HepG2 (cell line): ENCODE results near the gene TM4SF1. TPM values are rescaled to one million over a fixed set of nuclear protein-coding genes. Genes with fewer than 3 reads are reported as not detected.

Experiments
- ATAC-seq: fragments of 200-7000 bp; cut with Tn5 transposase; 3 replicates; pipeline ENCODE4 v1.9.1; 2020; ENCODE audit warnings: mild to moderate bottlenecking, moderate library complexity
- BruUV-seq: library from RNA; stranded (reverse); fragments of 400-500 nt; replicated peaks from 2 replicates; lab custom pipeline; 2021; lab: Mats Ljungman, UMichigan
- CTCF ChIA-PET: fragments of 300-600 bp; formaldehyde crosslinking; extraction: SDS; loops from one replicate; lab custom pipeline; 2021; ENCODE audit warnings: low total read pairs, inconsistent platforms, low intra/inter-chr PET ratio; lab: Yijun Ruan, JAX
- POLR2A ChIA-PET: fragments of 350-600 bp; sonication (Branson Sonifier 250); formaldehyde crosslinking; loops from one replicate; lab custom pipeline; 2020; ENCODE audit warnings: antibody characterized with exemption, inconsistent platforms; lab: Yijun Ruan, JAX
- DNase-seq: peaks from one replicate; pipeline ENCODE4 v3.0.0-alpha.2; 2015; ENCODE audit warnings: low spot score
- FAIRE-seq: peaks from 3 replicates; lab custom pipeline; 2011; peaks lifted over from hg19 to GRCh38; lab: Jason Lieb, UNC
- H2AFZ ChIP-seq: one replicate; pipeline ENCODE4 v1.6.1; 2011; ENCODE audit warnings: low read length, inconsistent platforms
- H3K27ac ChIP-seq: fragments of 300-600 bp; 3 replicates; pipeline ENCODE4 v1.8.0; 2011; ENCODE audit warnings: mixed run types, mild to moderate bottlenecking, mixed read lengths, low read length, inconsistent platforms; ENCODE audit not compliant: insufficient read depth; ENCODE audit errors: extremely low read length
- H3K27me3 ChIP-seq, 2 experiments: fragments of 200-600 bp in 1 of 2; 2 replicates in 1 of 2; 3 replicates in 1 of 2; pipeline versions ENCODE4 v1.6.0 to v1.8.0; 2011; ENCODE audit warnings: low read length in 2 of 2, mild to moderate bottlenecking in 2 of 2, moderate library complexity in 2 of 2, inconsistent platforms in 1 of 2; ENCODE audit not compliant: insufficient read depth in 2 of 2, control insufficient read depth in 1 of 2
- H3K36me3 ChIP-seq, 2 experiments: fragments of 200-600 bp in 1 of 2; replicated peaks in 1 of 2; 2 replicates in 1 of 2; 3 replicates in 1 of 2; pipeline versions ENCODE4 v1.5.1 to v1.8.0; 2011; ENCODE audit warnings: low read length in 2 of 2, inconsistent platforms in 1 of 2; ENCODE audit not compliant: insufficient read depth in 2 of 2, control insufficient read depth in 1 of 2
- H3K4me1 ChIP-seq: 2 replicates; pipeline ENCODE4 v1.5.1; 2012; ENCODE audit warnings: low read length, inconsistent platforms; ENCODE audit not compliant: insufficient read depth
- H3K4me2 ChIP-seq: 2 replicates; pipeline ENCODE4 v1.6.0; 2011; ENCODE audit warnings: low read depth, low read length, inconsistent platforms
- H3K4me3 ChIP-seq, 3 experiments: fragments of 200-600 bp in 1 of 3; sonication (generic), shearing (Covaris generic) in 1 of 3; replicated peaks in 1 of 3; 2 replicates each; pipeline ENCODE4 v1.5.1; 2011 to 2016; ENCODE audit warnings: low read length in 3 of 3, inconsistent platforms in 2 of 3, low read depth in 2 of 3, mild to moderate bottlenecking in 2 of 3, control low read depth in 1 of 3, mixed read lengths in 1 of 3; ENCODE audit not compliant: insufficient read depth in 1 of 3
- H3K79me2 ChIP-seq: one replicate; pipeline ENCODE4 v1.6.1; 2011; ENCODE audit warnings: low read length, inconsistent platforms; ENCODE audit not compliant: insufficient read depth
- H3K9ac ChIP-seq: 2 replicates; pipeline ENCODE4 v1.6.0; 2011; ENCODE audit warnings: mild to moderate bottlenecking, low read depth, low read length, inconsistent platforms; ENCODE audit not compliant: insufficient read depth
- H3K9me3 ChIP-seq: 2 replicates; pipeline ENCODE4 v1.5.1; 2012; ENCODE audit warnings: mild to moderate bottlenecking, low read length
- H4K20me1 ChIP-seq: 2 replicates; pipeline ENCODE4 v1.6.0; 2011; ENCODE audit warnings: inconsistent platforms, mild to moderate bottlenecking, low read length, moderate library complexity; ENCODE audit not compliant: insufficient read depth
- AHDC1 ChIP-seq: sonication (generic); formaldehyde crosslinking; IDR thresholded peaks from 2 replicates; pipeline ENCODE4 v1.5.1; 2020; ENCODE audit warnings: mild to moderate bottlenecking, missing genetic modification reagents, borderline replicate concordance
- ATF4 ChIP-seq, 2 experiments: fragments of 450-650 bp in 1 of 2; sonication (generic) in 1 of 2; formaldehyde crosslinking; IDR thresholded peaks; 2 replicates each; pipeline versions ENCODE4 v1.5.0 to v1.8.0; 2020 to 2022; ENCODE audit warnings: mild to moderate bottlenecking in 1 of 2, missing genetic modification reagents in 1 of 2
- ELF3 ChIP-seq: IDR thresholded peaks from 2 replicates; pipeline ENCODE4 v1.6.1; 2016; ENCODE audit warnings: missing genetic modification reagents, missing compliant biosample characterization
- JUN ChIP-seq: sonication (generic); formaldehyde crosslinking; IDR thresholded peaks from 2 replicates; pipeline ENCODE4 v1.4.0; 2020; ENCODE audit warnings: mild to moderate bottlenecking, missing genetic modification reagents
- WGBS: methylation state at CpG from one replicate; pipeline ENCODE4 v1.1.6; 2017; ENCODE audit warnings: low lambda C conversion rate; 5-methylcytosine and 5-hydroxymethylcytosine counted together
- in situ Hi-C: cut with HindIII; loops from 2 replicates; pipeline ENCODE4 v1.10.0; 2017; ENCODE audit warnings: low pct_unique_long_range_greater_than_20kb; ENCODE audit not compliant: extremely low pct_ligation_motif_present
- intact Hi-C: fragments of 100-400 bp; cut with micrococcal nuclease; formaldehyde crosslinking; loops from one replicate; pipeline ENCODE4 v1.10.0; 2022; ENCODE audit not compliant: unreplicated experiment
- polyA plus RNA-seq, 8 experiments: library from polyadenylated mRNA; depleted of rRNA in 3 of 8; stranded (reverse) in 7 of 8; unstranded in 1 of 8; fragments of >200 nt; fragmentation: Illumina TruSeq in 4 of 8; extraction: Trizol in 4 of 8; gene quantifications; 2 replicates each; pipeline versions ENCODE4 v1.2.1 to v1.2.3, GENCODE V29; 2011 to 2016; ENCODE audit warnings: low read depth in 4 of 8, missing spikeins in 1 of 8, mixed read lengths in 1 of 8; ENCODE audit not compliant: insufficient read depth in 1 of 8
- total RNA-seq, 5 experiments: library from RNA; depleted of rRNA; stranded (reverse); fragments of >200 nt; fragmentation: Illumina TruSeq; extraction: Trizol; gene quantifications; 2 replicates each; pipeline ENCODE4 v1.2.3, GENCODE V29; 2016; ENCODE audit warnings: low read depth in 1 of 5

The TM4SF1 gene
- total and polyA plus RNA-seq, 2 of the 13 experiments (the other 11 are each of a cell fraction or from before 2014, with no cell fraction given) = 431 to 1,359 TPM

DNA sequence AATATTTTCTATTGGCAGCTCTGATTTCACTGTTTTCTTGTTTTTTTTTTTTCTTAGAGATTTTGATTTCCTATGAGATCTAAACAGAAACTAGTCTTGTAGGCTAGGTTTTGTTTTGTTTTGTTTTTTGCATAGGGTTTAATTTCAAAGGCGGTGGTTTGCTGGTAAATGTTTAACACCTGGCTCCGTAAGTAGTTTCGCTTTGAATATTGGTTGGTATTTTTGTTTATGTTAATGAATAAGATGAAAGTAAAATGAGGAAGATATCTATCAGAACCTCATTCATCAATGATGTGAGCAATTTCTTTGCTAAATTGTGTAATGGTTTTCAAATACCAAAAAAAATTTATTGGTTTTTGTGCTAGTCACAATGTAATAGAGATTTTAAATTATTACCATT lies 39.7 kb upstream of the TM4SF1 start:
- Histone ChIP-seq H3K9ac (no peak overlapping the region), H3K4me2 (no peak overlapping the region), H4K20me1 (no peaks in the 10 kb centered on the region), H3K9me3 (no peaks in the 10 kb centered on the region), H3K27ac (no peak overlapping the region), H3K4me3 (no peak overlapping the region), H3K79me2 (no peaks in the 10 kb centered on the region), H3K36me3 (no peaks in the 10 kb centered on the region), H3K4me1 (peaks cover 23% of the 10 kb centered on the region), H2AFZ (no peak overlapping the region), H3K27me3 (no peaks in the 10 kb centered on the region)
- intact Hi-C loops = no loop called here
- no TSS peak for BruUV-seq
- 96% methylated on average over 3 of the region's 3 CpGs for WGBS
- no peak for TF ChIP-seq ATF4 (CRISPR knock-in tag; IDR thresholded peaks at IDR 0.05)
- no peak for TF ChIP-seq AHDC1
- TF ChIP-seq JUN (CRISPR knock-in tag) = no peak
- no peak for TF ChIP-seq ELF3 (CRISPR knock-in tag)
- FAIRE-seq (no peak), ATAC-seq (no peak), DNase-seq (no peak)
- in situ Hi-C loops = no loop called here
- CTCF ChIA-PET = no interaction called here
- POLR2A ChIA-PET = interaction anchor here (0.9 kb wide), 1 partner anchor 40 kb away, joined by 3 read pairs; the partner anchor contains the start of gene TM4SF1
